Posterior vena cava (tissue), 2 donors: ENCODE results near the gene NKRF. TPM values are rescaled to one million over a fixed set of nuclear protein-coding genes. Genes with fewer than 3 reads are reported as not detected.

Experiments used
- DNase-seq: peaks from one replicate; pipeline ENCODE4 v3.0.0-alpha.2; 2020; ENCODE audit warnings: low spot score
- intact Hi-C, 2 donors: fragments of 100-400 bp; cut with DNase I; formaldehyde crosslinking; loops; one replicate each; pipeline versions ENCODE4 v1.14.1 to v1.14.2; 2022 to 2023
- microRNA-seq, 2 donors: library from miRNA; unstranded; fragments of <30 nt; microRNA quantifications; one replicate each; pipeline ENCODE4 v1.2.0, GENCODE V29; 2020 to 2021; ENCODE audit warnings: borderline microRNAs expressed in 2 of 2
- total RNA-seq, 2 donors: library from RNA; stranded (reverse); fragmentation: NEBNext Ultra II Directional; extraction: Animal tissue kit (Norgen Biotek cat#: 25700); gene quantifications; one replicate each; pipeline ENCODE4 v1.2.1, GENCODE V29; 2021
- donor health status: DM: yes; HTN: yes; CAD: no.
- donor health status: DM: yes; HTN: yes; CAD: no.

The NKRF gene
- total RNA-seq, 2 donors from 2014 or later = 6.8 to 7.5 TPM

GRCh38 chrX:119541188-119541587, 65.0 kb downstream of the NKRF start:
- DNase-seq = no peak
- intact Hi-C loops = no loop called here

GRCh38 chrX:119539872-119540271, 66.4 kb downstream of the NKRF start:
- intact Hi-C loops = no loop called here
- DNase-seq = no peak

Small RNA genes within 50 kb of the gene (microRNA-seq; reads per million reads assigned to microRNA genes)
- gene MIR766 = 15.7 to 19.0 reads per million in 2 donors

Other genes starting within 250 kb of the NKRF start
- 10 to 100 TPM; 14.0 to 14.7 TPM for gene SLC25A43, start 207.1 kb downstream of the NKRF start, total RNA-seq
- gene SLC25A5, start 138.0 kb downstream of the NKRF start, total RNA-seq = 100 to 1,000 TPM; 134 to 150 TPM
- gene STEEP1, start 41.0 kb downstream of the NKRF start, total RNA-seq = 10 to 100 TPM; 13.6 to 15.1 TPM
- 10 to 100 TPM; 46.6 to 56.7 TPM for gene UBE2A, start 31.9 kb downstream of the NKRF start, total RNA-seq
- 10 to 100 TPM; 19.4 to 22.3 TPM for gene SEPTIN6, start 86.7 kb upstream of the NKRF start, total RNA-seq
- gene SOWAHD, start 152.2 kb upstream of the NKRF start, total RNA-seq = under 1 TPM; 0.29 to 0.32 TPM
- 1,000 to 10,000 TPM; 1,458 to 1,459 TPM for gene RPL39, start 185.2 kb upstream of the NKRF start, total RNA-seq
- 1 to 10 TPM; 5.4 to 6.8 TPM for gene UPF3B, start 246.5 kb upstream of the NKRF start, total RNA-seq